LHCN-M2 (cell line): ENCODE data around the gene ADD1. TPM values are rescaled to one million over a fixed set of nuclear protein-coding genes. Genes with fewer than 3 reads are reported as not detected.
"Not testable (repeated sequence)": the region's sequence is repeated elsewhere in the genome, so short reads cannot be mapped to it uniquely, and the experiment has no call there.

Experiments
- DNase-seq: peaks from one replicate; pipeline ENCODE4 v3.0.0-alpha.2; 2012; ENCODE audit warnings: low read depth
- total RNA-seq: library from RNA; depleted of rRNA; stranded (reverse); fragments of >200 nt; gene quantifications from 2 replicates; pipeline ENCODE4 v1.2.3, GENCODE V29; 2014

The ADD1 gene
- total RNA-seq, 1 experiment from 2014 or later: 142 TPM

GRCh38 chr4:2918300-2918699 lies 74.7 kb downstream of the ADD1 start:
- not testable (repeated sequence) for DNase-seq

- DNase-seq: not testable (repeated sequence)
Measured at GRCh38 chr4:2918714-2919113, 75.1 kb downstream of the ADD1 start.

GRCh38 chr4:2922453-2923101 lies 78.9 kb downstream of the ADD1 start:
- not testable (repeated sequence) for DNase-seq

- DNase-seq: no peak
Measured at GRCh38 chr4:2923141-2923551, 79.5 kb downstream of the ADD1 start.

DNA sequence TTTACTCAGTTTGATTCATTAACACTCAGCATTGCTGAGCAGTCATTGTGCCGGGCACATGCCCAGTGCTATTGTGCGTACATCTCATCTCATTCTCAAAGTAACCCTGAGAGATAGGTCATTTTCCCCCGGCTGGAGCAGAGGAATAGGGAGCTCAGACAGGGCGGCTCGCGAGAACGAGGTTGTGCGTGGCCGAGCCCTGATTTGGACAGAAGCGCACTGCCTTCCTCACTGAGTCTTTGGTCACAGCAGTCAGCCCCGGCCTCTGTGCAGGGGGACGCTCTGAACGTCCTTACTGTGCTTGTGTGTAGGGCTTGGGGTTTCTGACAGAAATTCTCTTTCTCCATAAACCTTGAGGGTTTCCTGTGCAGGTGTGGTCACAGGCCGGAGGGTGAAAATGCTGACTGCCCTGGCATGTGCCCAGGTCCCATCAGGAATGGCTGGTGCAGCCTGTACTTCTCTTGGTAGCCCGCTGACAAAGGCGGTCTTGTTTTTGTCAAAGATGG lies 80.1 kb downstream of the ADD1 start:
- no peak for DNase-seq

DNA sequence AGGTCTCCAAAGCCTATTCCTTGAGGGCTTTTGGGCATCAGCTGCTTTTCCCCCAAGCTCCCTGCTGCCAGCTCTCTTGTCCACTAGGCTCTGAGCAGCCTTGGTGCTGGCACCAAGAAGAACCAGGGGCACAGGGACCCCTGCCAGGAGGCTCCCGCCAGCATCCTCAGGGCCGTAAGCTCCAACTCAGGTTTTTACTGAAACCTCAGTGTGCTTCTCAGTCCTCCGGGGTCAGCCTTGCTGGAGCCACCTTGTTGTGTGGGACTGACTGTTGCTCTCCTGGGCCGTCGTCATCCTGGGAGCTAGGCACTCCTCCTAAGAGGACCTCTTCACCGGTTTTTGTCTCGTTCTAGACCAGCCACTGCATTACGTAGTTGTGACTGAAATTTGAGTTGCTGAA lies 80.6 kb downstream of the ADD1 start:
- DNase-seq: no peak

DNA sequence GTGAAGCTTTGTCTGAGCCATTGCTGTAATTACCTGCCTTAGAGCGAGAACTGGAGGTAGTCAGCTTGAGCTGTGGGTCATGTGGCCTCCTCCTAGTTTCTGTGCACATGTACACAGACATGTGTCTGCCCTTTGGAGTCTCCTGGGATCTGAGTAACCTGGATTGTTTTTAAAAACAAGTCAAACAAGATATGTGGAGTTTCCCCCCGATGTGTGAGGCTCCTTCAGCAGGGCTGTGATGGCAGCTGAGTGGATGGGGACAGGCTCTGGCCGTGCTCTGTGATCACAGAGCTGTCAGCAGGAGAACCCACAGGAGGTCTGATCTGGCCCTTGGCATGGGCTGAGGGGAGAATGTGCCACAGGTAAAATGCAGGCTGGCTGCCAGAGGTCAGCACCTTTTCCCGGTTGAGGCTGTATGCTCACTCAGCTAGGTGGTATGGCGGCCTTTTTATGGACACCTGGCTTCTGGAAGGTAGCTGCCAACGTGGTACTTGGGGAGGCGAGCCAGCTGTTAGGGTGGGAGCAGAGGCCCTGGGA lies 81.2 kb downstream of the ADD1 start:
- no peak for DNase-seq

DNA sequence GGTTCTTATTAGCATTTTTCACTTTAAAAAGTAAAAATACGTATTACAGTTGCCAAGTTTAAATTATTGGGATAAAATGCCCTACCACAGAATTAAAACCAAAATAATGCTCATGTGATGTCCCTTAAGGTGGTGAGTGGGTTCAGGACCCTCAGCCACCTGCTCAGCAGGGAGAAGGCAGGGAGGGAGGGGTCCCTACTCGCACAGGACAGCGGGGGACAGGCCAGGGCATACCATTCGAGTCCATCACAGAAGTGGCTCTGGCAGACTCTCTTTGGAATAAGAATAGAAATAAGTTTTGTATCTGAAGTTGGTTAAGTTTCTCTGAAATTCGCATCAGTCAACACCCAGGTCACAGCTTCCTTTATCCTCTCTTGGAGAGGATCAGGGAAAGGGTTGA lies 81.9 kb downstream of the ADD1 start:
- DNase-seq: no peak

- DNase-seq: no peak
Measured at GRCh38 chr4:2925931-2926860, 82.6 kb downstream of the ADD1 start.

DNA sequence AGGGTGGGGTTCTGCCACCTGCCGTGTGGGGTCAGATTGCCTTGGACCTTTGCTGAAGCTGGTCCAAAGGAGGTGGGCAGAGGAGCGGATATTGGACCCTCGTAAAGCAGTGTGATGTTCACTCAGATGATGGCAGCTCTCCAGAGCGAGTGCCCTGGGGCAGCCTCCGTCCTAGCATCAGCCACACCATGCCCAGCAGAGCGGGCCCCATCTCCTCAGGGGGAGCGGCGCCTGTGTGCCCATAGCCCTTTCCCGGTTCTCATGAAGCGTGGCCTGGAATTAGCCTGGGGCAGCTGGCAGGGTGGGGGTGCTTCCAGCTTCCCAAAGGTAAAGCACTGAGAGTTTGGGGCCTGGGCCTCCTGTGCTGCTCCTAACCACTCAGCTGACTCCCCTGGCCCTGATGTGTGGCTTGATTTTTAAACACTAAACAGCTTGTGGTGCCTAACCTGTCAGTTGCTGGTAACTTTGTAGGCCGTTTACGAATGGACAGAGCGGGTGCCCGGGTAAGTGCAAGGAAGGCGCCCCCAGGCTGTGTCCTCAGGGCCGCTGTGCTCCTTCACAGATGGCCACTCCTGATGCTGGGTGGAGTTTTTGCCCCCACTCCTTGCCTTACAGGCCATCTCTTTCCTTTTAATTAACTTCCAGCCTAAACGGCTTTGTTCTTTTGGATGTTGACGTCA lies 83.5 kb downstream of the ADD1 start:
- no peak for DNase-seq

DNA sequence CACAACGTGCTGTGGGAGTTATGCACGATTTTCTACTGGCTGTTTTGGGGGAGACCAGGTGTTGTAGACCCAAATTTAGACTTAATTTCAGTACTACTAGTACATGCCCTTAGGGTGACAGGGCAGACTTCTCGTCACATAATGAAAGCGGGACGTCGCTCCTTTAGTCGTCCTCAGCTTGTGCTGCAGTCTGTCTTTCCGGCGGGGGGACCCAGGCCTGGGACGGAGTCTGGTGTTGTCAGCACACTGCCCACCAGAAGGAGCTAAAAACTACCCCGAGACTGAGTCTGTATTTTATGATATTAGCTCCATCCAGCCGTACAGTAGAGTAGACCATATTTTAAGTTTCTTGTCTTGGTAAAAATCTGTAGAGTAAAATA lies 84.0 kb downstream of the ADD1 start:
- DNase-seq: no peak

DNA sequence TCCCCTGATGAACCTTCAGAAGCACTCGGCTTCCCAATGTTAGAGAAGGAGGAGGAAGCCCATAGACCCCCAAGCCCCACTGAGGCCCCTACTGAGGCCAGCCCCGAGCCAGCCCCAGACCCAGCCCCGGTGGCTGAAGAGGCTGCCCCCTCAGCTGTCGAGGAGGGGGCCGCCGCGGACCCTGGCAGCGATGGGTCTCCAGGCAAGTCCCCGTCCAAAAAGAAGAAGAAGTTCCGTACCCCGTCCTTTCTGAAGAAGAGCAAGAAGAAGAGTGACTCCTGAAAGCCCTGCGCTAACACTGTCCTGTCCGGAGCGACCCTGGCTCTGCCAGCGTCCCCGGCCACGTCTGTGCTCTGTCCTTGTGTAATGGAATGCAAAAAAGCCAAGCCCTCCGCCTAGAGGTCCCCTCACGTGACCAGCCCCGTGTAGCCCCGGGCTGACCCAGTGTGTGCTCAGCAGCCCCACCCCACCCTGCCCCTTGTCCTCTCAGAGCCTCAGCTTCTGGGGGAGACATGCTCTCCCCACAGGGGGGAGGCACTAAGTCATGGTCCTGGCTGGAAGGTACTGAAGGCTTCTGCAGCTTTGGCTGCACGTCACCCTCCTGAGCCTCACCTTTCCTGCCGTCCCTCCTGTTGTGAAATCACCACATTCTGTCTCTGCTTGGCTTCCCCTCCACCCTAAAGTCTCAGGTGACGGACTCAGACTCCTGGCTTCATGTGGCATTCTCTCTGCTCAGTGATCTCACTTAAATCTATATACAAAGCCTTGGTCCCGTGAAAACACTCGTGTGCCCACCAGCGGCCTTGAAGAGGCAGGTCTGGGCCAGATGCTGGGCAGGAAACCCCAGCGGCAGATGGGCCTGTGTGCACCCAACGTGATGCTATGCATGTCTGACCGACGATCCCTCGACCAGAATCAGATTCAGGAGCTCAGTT lies 84.9 kb downstream of the ADD1 start:
- no peak for DNase-seq

DNA sequence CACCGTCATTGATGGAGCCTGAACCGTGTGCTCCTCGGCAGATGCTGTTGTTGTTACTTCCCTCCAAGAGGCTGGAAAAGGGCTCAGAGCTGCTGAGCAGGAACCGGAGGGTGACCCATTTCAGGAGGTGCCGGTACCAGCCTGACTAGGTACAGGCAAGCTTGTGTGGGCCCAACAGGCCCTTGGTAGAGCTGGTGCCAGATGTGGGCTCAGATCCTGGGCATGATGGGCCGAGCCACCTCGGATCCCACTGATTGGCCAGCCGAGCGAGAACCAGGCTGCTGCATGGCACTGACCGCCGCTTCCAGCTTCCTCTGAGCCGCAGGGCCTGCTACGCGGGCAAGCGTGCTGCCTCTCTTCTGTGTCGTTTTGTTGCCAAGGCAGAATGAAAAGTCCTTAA lies 85.8 kb downstream of the ADD1 start:
- no peak for DNase-seq

GRCh38 chr4:2930135-2930757 lies 86.6 kb downstream of the ADD1 start:
- no peak for DNase-seq

DNA sequence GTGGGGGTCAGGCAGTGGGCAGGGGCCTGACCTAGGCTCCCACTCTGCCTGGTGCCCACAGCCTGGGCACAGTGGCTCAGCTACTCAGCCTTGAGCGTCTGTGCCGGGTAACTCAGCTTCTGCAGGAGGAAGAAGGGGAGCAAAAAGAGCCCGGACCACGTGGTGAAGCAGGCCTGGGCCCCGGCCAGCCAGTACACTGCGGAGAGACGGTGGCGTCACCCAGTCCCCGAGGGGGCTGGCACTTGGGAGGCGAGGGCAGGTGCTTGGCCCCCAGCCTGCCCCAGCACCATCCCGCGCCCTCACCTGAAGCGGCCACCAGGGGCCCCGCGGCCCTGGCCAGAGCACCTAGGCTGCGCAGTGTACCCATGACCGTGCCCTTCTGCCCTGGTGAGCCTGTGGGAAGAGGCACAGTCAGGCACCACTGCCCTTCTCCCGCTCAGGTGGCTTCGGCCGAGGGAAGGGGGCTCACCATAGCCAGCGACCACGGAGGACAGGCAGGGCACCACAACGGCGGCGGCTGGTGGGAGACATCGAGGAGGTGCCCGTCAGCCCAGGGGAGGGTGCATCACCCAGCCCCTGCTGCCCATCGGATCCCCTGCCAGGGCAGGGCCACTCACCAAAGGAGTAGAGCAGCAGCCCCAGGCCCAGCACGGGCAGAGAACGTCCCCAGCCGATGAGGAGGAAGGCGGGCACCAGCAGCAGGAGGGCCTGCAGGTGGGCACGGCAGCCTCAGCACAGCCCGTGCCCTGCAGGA lies 87.3 kb downstream of the ADD1 start:
- DNase-seq: no peak

GRCh38 chr4:2931512-2932301 lies 88.1 kb downstream of the ADD1 start:
- no peak for DNase-seq

DNA sequence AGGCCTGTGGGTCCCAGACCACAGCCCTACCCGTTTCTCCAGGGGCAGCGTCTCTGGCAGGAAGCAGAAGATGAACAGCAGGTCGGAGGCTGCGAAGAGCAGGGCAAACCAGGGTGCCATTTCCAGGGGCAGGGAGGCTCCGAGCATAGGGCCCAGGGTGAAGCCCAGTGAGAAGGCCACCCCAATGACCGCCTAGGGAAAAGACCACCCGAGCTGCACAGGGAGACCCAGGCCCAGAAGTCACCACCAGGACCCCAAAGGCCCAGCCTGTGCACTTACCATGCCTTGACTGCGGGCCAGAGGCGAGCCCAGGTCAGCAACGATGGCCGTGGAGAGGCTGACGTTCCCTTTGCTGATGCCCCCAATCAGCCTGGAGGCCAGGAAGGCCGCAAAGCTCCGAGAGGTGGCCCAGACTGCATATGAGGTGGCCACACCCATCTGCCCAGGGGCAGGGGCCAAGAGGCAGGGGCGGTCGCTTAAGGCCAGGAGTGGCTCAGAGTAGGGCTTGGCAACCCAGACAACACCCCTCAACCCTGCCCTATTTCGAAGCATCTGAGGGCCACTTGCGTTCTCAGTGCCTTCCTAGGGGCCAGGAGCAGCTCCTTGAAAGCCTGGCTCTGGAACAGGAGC lies 88.8 kb downstream of the ADD1 start:
- DNase-seq: no peak

GRCh38 chr4:2932951-2933565 lies 89.4 kb downstream of the ADD1 start:
- no peak for DNase-seq
